ENCODE measurements around the gene SLC30A1. TPM values are rescaled to one million over a fixed set of nuclear protein-coding genes. Genes with fewer than 3 reads are reported as not detected.

SLC30A1 gene
- total RNA-seq (2022; extraction: Qiagen RNA extraction), result 19.7 to 25.3 TPM (median 21.7 TPM) in 5 replicates

GRCh38 chr1:211578640-211579439 lies at the start of gene SLC30A1:
SLC30A1 (minus strand) TSS chr1:211579161; CDS start chr1:211578612, 549 bp downstream.

Other genes with a start within 250 kb of the SLC30A1 start
- not detected in 5 replicates for gene RD3, start 87.0 kb downstream of the SLC30A1 start, total RNA-seq (2022; extraction: Qiagen RNA extraction)
- 35.7 to 45.1 TPM (median 43.0 TPM) in 5 replicates for gene NEK2, start 96.5 kb upstream of the SLC30A1 start, total RNA-seq (2022; extraction: Qiagen RNA extraction)

All from A549 treated with dexamethasone at 1 μM for 4 hours (cell line).